ENCODE data around the gene SULT1E1.
A peak's percentile ranks its signal among the peaks of the same experiment; 100 is the strongest.

SULT1E1 gene

GRCh38 chr4:69860052-69860451 lies at the start of gene SULT1E1:
SULT1E1 (minus strand) TSS chr4:69860145; CDS start chr4:69857644, 2,501 bp downstream.
- no peak for DNase-seq

- DNase-seq, result no peak
These were observed 49.2 kb upstream of the SULT1E1 start for GRCh38 chr4:69909195-69909594.

- DNase-seq, result no peak
These were observed 47.2 kb upstream of the SULT1E1 start for GRCh38 chr4:69907151-69907550.

- peak; percentile 26 for DNase-seq
These were observed 36.7 kb upstream of the SULT1E1 start for GRCh38 chr4:69896530-69897116.

GRCh38 chr4:69894721-69895120 lies 34.8 kb upstream of the SULT1E1 start:
- no peak for DNase-seq

GRCh38 chr4:69894186-69894585 lies 34.2 kb upstream of the SULT1E1 start:
- DNase-seq, result no peak

GRCh38 chr4:69888336-69888735 lies 28.4 kb upstream of the SULT1E1 start:
- DNase-seq, result no peak

GRCh38 chr4:69882150-69882549 lies 22.2 kb upstream of the SULT1E1 start:
- DNase-seq, result no peak

- DNase-seq, result peak; percentile 66
These were observed 21.3 kb upstream of the SULT1E1 start for GRCh38 chr4:69881173-69881773.

GRCh38 chr4:69878250-69878649 lies 18.3 kb upstream of the SULT1E1 start:
- DNase-seq, result no peak

- DNase-seq, result no peak
These were observed 17.5 kb upstream of the SULT1E1 start for GRCh38 chr4:69877453-69877852.

- no peak for DNase-seq
These were observed 16.1 kb upstream of the SULT1E1 start for GRCh38 chr4:69876071-69876470.

- DNase-seq, result no peak
These were observed 15.6 kb upstream of the SULT1E1 start for GRCh38 chr4:69875576-69875975.

GRCh38 chr4:69874507-69874906 lies 14.6 kb upstream of the SULT1E1 start:
- no peak for DNase-seq

GRCh38 chr4:69861756-69862155 lies 1.8 kb upstream of the SULT1E1 start:
- no peak for DNase-seq

GRCh38 chr4:69860521-69861298 lies 765 bp upstream of the SULT1E1 start:
- DNase-seq, result no peak

- DNase-seq, result no peak
These were observed 732 bp downstream of the SULT1E1 start for GRCh38 chr4:69859140-69859685.

- peak; percentile 78 for DNase-seq
These were observed 1.3 kb downstream of the SULT1E1 start for GRCh38 chr4:69858690-69859089.

- DNase-seq, result no peak
These were observed 4.1 kb downstream of the SULT1E1 start for GRCh38 chr4:69855822-69856221.

- no peak for DNase-seq
These were observed 10.0 kb downstream of the SULT1E1 start for GRCh38 chr4:69849969-69850368.

GRCh38 chr4:69849297-69849696 lies 10.6 kb downstream of the SULT1E1 start:
- DNase-seq, result no peak

GRCh38 chr4:69848028-69848427 lies 11.9 kb downstream of the SULT1E1 start:
- no peak for DNase-seq

- no peak for DNase-seq
These were observed 16.0 kb downstream of the SULT1E1 start for GRCh38 chr4:69843932-69844331.

- no peak for DNase-seq
These were observed 16.6 kb downstream of the SULT1E1 start for GRCh38 chr4:69843301-69843700.

Measured in NCI-H82 (cell line).